GM18870 (cell line): ENCODE results near the gene ZPBP.
A peak's percentile ranks its signal among the peaks of the same experiment; 100 is the strongest.

Experiments
- ATAC-seq: cut with Tn5 transposase; IDR thresholded peaks from one replicate; pipeline ENCODE4 v1.9.1; 2021; ENCODE audit warnings: moderate library complexity; ENCODE audit not compliant: unreplicated experiment

The ZPBP gene, protein sequence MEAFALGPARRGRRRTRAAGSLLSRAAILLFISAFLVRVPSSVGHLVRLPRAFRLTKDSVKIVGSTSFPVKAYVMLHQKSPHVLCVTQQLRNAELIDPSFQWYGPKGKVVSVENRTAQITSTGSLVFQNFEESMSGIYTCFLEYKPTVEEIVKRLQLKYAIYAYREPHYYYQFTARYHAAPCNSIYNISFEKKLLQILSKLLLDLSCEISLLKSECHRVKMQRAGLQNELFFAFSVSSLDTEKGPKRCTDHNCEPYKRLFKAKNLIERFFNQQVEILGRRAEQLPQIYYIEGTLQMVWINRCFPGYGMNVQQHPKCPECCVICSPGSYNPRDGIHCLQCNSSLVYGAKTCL

DNA sequence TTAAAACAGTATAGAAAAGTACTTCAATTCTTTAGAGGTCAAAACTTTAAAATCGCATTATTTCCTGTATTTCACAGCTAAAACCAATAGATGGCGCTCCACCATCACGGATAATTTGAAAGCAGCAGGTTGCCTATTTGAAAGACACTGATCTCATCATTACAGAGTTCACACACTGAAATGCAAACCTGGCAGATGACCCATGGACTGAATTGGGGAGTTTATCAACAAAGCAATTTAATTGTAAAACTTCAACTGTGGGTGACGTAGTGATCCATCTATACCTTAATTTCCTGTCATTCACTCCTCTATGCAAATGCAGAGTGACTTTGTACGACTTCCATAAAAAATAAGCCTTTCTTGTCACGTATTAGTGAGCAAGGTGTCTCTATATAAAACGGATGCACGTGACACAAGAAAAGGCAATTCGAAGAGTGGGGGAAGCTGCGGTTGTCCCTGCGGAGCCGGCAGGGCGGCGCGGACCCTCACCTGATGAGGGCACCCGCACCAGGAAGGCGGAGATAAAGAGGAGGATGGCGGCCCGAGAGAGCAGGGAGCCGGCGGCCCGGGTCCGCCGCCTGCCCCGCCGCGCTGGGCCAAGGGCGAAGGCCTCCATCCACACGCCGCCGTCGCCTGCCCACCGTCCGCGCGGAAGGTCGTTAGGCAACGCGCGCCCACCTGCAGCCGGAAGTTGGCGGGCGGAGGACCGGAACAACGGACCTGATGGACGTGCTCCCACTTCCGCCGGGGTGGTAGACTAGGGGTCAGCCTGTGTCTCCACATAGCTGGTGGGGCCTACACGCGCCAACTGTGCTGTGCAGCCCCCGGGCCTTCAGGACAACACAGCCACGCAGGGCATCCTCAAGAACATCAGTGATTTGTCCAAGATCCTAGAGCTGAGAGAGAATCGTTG, at the start of gene ZPBP:
Gene ZPBP, minus strand, starts transcription at position 668 of the 913 bp plus-strand sequence. Its CDS starts 52 bp downstream, at position 616.
- ATAC-seq: peak; percentile 77

DNA sequence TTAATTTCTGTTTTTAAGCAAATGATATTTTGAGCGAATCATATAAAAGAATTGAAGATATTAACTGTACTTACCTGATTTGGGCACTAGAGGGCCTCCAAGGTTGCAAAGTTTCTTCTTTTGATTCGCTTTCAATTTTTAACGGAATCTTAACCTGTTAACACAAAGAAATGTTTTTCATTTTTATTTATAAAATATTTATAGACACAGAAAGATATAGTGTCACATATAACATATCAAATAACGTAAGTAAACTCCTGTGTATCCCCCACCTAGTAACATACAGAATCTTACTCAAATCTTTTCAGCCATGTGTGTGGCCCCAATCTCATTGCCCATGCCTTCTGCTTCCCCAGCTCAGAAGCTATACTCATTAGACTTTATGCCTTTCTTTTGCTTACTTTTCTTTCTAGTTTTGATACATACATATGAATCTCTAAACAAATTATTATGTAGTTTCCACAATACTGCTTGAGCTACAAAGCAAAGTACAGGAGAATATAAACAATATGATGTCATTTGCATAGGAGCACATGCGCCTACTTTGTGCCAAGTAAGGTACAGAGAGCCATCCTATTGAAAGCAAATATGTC, 49.5 kb upstream of the ZPBP start:
- peak; percentile 44 for ATAC-seq

DNA sequence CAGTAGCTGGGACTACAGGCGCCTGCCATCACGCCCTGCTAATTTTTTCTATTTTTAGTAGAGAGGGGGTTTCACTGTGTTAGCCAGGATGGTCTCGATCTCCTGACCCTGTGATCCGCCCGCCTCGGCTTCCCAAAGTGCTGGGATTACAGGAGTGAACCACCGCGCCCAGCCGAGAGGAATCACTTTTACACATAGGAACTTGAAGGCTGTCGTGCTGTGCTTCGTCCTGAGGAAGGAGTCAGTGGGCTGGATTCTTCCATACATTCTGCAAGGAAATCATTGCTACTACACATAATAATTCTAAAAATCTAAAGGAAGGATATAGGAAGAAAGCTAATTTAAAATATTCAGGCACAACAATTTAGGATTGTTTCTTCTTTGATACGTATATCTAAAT, 48.8 kb upstream of the ZPBP start:
- ATAC-seq: no peak

DNA sequence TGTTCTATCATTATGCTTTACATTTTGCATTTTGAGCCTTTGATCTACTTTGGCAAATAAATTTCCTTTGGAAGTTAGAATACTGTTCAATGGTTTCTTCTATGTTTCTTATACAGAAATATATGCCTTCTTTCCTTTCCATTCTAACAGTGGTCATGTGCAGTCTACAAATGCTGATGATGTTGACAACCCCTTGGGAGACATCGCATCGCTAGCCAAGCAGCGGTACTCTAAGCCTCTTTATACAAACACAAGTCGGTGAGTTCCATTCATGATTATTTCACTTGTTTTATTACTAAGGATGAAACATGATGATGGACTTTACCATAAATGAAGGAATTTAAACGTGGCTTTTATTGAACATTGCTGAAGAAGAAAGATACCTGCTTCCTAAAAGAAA, 48.1 kb upstream of the ZPBP start:
- no peak for ATAC-seq

DNA sequence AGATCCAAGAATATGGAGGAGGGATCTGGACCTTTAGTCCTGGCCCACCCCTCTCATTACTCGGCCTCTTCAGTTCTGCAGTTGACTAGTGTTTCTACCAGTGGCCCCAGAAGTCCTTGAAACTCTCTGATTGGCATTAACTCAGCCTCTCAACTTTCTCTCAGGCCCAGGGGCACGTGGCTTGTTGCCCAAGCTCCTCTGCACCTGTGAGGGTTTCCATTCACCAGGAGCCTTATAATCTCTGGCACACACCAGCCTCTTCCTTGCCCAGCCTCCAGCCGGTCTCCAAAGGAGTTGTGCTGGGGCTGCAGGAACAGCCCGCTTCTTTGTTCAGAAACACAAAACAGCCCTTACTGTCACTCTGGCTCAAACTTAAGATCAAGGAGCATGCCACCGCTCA, 47.6 kb upstream of the ZPBP start:
- no peak for ATAC-seq

DNA sequence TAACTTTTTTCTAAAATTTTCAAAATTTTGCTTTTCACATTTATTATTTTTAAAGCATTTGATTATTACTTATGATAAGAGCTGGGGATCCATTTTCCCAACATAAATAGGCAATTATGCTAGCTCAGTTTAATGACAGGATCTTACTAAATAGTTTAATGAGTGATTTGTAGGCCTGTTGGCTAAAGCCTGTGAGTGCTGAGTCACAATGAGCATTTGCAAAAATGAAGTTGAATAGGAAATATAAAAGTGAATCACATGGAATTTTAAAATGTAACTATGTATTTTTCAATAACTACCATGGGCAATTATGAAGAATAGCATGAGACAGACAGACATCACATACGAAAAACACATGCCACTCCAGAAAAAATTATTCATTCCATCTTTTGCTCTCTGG, 45.1 kb upstream of the ZPBP start:
- no peak for ATAC-seq

DNA sequence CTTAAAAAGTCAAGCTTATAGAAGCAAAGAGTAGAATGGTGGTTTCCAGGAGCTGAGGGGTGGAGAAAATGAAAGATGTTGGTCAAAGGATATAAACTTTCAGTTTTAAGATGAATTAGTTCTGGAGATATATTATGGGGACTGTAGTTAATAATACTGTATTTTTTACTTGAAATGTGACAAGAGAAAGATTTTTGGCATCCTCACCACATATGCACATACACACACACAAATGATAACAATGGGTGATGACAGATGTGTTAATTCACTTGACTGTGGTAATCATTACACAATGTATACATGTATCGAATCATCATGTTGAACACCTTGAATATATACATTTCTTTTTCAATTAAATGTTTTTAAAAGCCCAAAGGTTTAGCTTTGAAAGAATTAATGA, 32.7 kb upstream of the ZPBP start:
- no peak for ATAC-seq

DNA sequence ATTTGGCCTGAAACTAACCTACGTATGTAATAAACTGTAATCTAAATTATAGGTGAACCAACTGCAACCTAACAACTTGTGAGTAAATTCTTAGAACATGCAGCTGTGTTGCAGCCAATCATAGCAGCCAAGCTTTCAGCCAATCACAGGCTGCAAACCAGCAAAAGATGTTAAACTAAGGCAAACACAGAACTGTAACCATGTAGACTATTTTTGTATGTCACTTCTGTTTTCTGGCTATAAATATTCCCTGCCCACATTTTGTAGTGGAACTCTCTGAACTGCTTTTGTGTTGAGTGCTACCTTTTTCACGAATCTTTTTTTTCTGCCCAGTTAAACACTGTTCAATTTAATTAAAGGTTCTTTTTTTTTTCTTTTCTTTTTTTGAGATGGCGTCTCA, 28.2 kb upstream of the ZPBP start:
- ATAC-seq: peak; percentile 88

DNA sequence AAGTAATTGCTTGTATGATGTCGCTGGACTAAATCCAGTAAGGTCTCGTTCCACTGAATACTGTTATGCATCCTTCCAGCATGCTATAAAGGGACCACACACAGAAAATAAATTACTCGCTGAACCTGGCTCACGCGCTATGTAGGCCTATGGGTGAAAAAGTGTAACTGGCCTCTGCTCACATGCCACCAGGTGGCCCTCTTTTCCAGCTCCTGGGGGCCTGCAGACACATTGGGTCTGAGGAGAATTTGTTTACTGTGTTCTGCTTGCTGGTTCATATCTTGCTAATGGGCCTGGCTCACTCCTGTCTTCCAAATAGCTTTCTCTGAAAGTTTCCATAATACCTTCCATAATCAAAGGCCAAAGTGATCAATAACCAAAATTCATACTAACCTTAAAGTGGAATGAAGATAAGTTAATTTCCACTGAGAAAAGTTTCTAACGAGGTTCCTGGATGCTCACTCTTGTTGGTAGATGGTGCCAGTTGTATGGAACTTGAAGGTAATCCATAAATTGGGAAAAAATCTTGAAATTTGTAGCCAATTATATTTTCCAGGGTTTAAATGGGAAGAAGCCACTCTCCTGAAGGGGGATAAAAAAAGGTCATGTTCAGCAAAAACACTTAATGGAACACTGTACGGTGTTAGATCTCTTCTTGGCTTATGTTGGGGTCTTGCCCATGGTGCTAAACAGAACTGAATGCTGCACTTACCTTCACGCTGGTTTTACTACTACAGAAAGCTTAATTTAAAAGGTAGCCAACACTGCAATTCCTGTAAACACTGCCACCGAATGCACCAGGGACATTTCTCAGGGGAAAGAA, 27.0 kb upstream of the ZPBP start:
- ATAC-seq: no peak

DNA sequence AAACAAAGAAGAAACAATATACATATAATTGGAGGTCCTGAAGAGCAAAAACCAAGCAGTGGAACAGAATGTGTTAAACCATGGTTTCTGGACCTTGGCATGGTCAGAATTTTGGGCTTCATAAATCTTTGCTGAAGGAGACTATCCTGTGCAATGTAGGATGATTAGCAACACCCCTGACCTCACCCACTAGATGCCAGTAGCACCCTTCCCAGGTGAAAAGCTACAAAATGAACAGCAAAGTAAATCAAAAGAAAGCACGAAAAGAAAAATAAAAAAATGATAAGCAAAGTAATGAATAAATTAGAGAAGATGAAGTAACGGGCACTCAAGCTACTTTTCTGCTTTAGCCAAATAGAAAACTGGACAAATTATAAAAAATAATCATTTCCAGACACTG, 19.2 kb upstream of the ZPBP start:
- ATAC-seq: no peak

DNA sequence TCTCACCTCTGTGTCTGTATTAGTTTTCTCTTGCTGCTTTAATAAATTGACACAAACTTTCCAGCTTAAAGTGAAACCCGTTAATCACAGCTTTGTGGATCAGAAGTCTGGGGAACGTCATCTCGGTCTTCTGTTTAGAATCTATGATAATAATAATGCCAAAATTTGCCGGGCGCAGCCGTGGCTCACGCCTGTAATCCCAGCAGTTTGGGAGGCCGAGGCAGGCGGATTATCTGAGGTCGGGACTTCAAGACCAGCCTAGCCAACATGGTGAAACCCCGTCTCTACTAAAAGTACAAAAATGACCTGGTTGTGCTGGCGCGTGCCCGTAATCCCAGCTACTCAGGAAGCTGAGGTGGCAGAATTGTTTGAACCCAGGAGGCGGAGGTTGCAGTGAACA, 8.8 kb upstream of the ZPBP start:
- no peak for ATAC-seq

DNA sequence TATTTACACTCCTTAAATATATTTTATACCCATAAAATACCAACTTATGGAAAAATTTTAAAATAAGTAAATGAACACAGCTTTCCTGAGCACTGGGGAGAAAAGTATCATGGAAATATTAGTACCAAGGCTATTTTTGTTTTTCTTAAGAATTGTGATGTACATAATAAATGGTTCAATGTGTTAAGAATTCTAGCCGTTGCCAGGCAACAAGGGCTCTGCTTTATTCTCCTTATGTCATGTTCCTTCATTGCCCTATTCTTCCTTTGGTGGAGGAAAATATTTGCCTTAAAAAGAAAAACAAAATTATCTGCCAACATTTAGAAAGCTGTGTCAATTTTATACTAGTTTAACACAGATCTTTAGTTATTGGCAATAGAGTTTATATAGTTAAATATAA, 2.6 kb upstream of the ZPBP start:
- ATAC-seq: no peak

DNA sequence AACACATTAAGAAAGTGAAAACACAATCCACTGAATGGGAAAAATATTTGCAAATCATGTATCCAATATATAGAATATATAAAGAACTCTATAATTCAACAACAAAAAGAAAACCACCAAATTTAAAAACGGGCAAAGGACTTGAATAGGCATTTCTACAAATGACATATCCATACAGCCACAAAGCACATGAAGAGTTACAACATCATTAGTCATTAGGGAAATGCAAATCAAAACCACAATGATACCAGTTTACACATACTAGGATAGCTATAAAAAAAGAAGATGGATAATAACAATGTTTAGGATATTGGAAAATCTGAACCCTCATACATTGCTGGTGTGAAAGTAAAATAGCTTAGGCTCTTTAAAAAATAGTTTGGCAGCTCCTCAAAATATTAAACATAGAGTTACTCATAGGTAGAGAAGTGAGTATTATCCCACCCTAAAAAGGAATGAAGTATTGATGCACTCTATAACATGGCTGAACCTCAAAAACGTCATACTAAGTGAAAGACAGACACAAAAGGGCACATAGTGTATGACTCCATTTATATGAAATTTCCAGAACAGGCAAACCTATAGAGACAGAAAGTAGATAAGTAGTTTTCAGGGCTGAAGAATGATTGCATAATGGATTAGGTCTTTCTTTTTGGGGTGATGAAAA, 4.5 kb downstream of the ZPBP start:
- no peak for ATAC-seq

DNA sequence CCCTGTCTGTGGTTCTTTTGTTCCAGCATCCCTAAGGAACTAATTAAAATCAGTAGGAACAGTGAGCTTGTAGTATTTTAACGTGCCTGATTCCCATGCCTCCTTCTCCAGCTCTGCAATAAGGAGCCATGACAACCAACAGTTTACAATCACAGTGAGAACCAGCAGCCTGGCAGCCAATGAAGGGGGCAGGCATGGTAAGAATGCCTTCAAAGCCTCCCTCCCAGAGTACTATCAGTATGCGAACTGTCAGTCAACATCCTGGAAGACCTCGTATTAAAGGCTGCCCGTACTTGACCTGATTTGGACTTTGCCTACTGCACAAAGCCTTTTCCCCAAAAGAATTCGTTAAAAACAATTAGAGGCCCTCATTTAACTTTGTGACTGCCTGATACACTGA, 7.7 kb downstream of the ZPBP start:
- ATAC-seq: no peak

DNA sequence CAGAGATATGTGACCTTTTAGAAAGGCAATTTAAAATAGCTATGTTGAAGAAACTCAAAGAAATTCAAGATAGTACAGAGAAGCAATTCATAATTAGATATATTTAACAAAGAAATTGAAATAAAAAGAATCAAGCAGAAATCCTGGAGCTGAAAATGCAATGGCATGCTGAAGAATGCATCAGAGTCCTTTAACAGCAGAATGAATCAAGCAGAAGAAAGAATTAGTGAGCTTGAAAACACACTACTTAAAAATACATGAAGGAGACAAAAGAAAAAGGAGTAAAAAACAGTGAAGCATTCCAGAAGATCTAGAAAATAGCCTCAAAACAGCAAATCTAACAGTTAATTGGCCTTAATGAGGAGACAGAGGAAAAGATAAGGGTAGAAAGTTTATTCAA, 20.0 kb downstream of the ZPBP start:
- no peak for ATAC-seq

DNA sequence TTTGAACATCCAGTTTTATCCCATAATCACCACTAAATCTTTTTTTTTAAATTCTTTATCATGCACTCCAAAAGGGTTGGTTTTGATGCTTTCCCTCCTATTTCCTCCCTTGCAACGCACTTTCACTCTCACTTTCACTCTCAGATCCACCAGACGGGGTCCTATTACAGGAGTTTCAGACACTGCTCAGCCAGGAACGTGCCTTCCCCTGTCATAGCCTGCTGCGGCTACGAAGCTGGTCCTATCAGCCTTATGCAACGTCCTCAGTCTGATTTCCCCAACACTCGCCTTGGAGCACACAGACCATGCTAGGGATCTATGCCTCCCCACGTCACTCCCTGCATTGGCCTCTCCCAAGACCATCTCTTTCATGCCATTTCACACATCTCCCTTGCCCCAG, 23.4 kb downstream of the ZPBP start:
- ATAC-seq: peak; percentile 65

DNA sequence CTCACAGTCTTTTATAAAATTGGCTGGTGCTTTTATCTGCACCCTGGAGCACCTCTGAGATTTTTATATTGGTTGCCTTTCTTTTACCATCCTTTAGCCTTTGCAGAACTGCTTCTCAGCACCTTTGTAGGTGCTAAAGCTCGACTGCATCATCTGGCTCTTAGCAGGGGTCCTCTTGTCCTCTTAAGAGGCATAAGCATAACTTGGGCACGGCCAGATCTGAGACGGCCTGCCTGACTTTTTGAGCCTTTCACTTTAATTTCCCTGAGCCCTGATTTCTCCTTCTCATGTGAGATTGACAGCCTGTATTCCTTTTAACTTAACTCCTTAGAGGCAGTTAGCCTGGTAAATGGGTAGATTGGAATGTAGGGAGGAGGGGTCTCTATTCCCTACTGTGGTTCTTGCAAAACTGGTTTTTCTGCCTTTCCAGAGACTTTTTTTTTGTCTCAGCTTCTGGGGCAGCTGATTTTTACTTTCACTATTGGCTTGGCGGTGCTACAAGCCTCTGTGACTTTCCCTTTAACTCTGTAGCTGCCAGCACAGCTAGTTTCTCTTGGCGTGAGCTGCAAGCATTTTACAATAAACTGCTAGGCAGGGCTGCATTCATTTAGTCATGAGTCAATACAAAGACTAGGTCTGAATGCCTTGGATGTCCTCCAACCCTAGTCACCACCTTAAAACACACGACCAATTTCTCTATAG, 24.0 kb downstream of the ZPBP start:
- ATAC-seq: peak; percentile 59

DNA sequence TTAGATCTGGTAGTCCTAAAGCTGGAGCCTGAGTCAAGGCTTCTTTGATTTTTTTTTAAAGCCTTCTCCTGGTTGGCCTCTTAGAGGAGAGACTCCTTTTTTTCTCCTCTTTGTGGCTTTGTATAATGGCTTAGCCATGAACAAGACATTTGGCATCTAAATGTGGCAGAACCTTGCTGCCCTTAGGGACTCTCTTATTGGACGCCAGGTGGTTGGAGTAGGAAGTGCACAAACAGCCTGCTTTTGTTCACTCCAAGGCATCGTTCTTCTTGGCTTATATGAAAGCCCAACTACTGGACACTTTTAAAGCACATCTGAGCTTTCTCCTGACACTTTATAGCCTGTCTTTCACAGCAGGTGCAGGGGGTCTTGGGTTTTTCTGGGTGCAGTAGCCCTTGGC, 25.0 kb downstream of the ZPBP start:
- ATAC-seq: no peak

DNA sequence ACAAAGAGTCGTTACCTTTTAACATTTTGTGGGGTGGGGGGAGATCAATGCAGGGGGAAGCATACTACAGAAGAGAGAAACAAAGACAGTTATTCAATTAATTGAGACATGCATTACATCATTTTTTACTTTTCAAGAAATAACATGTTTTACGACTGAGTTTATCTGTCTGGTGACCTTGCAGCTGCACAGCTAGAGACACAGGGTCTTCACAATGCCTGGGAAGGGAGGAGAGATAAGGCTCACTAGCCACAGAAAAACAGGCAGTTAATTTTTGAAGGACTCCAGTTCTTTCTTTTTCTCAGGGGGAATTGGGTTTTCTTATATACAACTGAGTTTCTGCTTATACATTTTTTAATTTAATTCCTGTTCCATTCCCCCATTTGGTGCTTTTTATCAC, 30.1 kb downstream of the ZPBP start:
- no peak for ATAC-seq

DNA sequence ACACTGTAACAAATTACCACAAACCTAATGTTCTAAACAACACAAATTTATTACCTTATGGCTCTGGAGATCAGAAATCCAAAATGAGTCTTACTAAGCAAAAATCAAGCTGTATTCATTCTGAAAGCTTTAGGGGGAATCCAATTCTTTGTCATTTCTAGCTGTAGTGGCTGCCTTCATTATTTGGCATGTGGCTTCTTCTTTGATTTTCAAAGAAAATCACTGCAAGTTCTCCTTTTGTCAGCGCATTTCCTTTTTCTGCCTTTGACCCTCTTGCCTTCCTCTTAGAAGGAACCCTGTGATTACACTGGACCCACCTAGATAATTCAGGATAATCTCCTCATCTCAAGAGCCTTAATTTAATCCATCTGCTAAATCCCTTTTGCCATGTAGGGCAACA, 36.9 kb downstream of the ZPBP start:
- ATAC-seq: no peak
